Stomach (tissue), 4 donors: ENCODE results near the gene FAM131A.

Experiments
- CTCF ChIP-seq, 7 experiments: fragments of 450-650 bp in 4 of 7; fragments of 200-600 bp in 3 of 7; sonication (generic) in 3 of 7; IDR thresholded peaks; one replicate each; pipeline ENCODE4 v1.5.1; 2016 to 2019; ENCODE audit warnings: antibody characterized with exemption in 7 of 7, control low read depth in 2 of 7, mild to moderate bottlenecking in 1 of 7
- EP300 ChIP-seq: sonication (generic); formaldehyde crosslinking; IDR thresholded peaks from one replicate; pipeline ENCODE4 v1.6.1; 2017; ENCODE audit warnings: antibody characterized with exemption

GRCh38 chr3:184368116-184368515 lies 30.7 kb downstream of the FAM131A start:
- TF ChIP-seq EP300, result no peak
- no peak for TF ChIP-seq CTCF (IDR thresholded peaks at IDR 0.05)
